HEK293 (cell line): ENCODE data around the gene NR4A3.

ENCODE experiments used
- CTCF ChIA-PET: fragments of 350-600 bp; formaldehyde crosslinking; extraction: SDS; loops from one replicate; lab custom pipeline; 2021; ENCODE audit warnings: antibody characterized with exemption; lab: Yijun Ruan, JAX
- POLR2A ChIA-PET: fragments of 300-600 bp; formaldehyde crosslinking; extraction: SDS; loops from one replicate; lab custom pipeline; 2020; ENCODE audit warnings: antibody characterized with exemption, inconsistent platforms; lab: Yijun Ruan, JAX
- H3K27ac ChIP-seq: fragments of 200-500 bp; sonication (Bioruptor generic); 2 replicates; pipeline ENCODE4 v1.5.1; 2014; ENCODE audit warnings: low read depth, low read length, control low read depth, inconsistent platforms; ENCODE audit errors: extremely low read depth
- H3K36me3 ChIP-seq, 2 experiments: fragments of 200-500 bp in 1 of 2; sonication (Bioruptor generic) in 1 of 2; 1 replicate in 1 of 2; 2 replicates in 1 of 2; pipeline ENCODE4 v1.5.1; 2014 to 2017; ENCODE audit warnings: inconsistent platforms in 2 of 2, low read length in 2 of 2; ENCODE audit not compliant: control insufficient read depth in 2 of 2, insufficient read depth in 1 of 2
- H3K4me1 ChIP-seq: fragments of 200-500 bp; sonication (Bioruptor generic); 2 replicates; pipeline ENCODE4 v1.5.1; 2014; ENCODE audit warnings: mild to moderate bottlenecking, low read length, inconsistent platforms; ENCODE audit not compliant: control insufficient read depth, insufficient read depth
- H3K4me3 ChIP-seq: 2 replicates; pipeline ENCODE4 v1.5.1; 2011; ENCODE audit warnings: low read depth, mild to moderate bottlenecking, control low read depth, low read length, moderate library complexity
- H3K9me3 ChIP-seq: fragments of 200-500 bp; sonication (Bioruptor generic); 2 replicates; pipeline ENCODE4 v1.5.1; 2014; ENCODE audit warnings: low read depth, low read length, inconsistent platforms; ENCODE audit not compliant: control insufficient read depth, insufficient read depth
- SCRT1 ChIP-seq: fragments of 450-650 bp; formaldehyde crosslinking; IDR thresholded peaks from 2 replicates; pipeline ENCODE4 v1.5.1; 2016; ENCODE audit warnings: missing biosample characterization, missing genetic modification characterization, borderline replicate concordance
- SCRT2 ChIP-seq: fragments of 450-650 bp; formaldehyde crosslinking; IDR thresholded peaks from 2 replicates; pipeline ENCODE4 v1.5.1; 2016; ENCODE audit warnings: missing biosample characterization, missing genetic modification characterization
- ZBTB17 ChIP-seq: fragments of 450-650 bp; formaldehyde crosslinking; IDR thresholded peaks from 2 replicates; pipeline ENCODE4 v1.5.1; 2016; ENCODE audit warnings: missing biosample characterization, missing genetic modification characterization
- ZBTB21 ChIP-seq: fragments of 450-650 bp; formaldehyde crosslinking; IDR thresholded peaks from 2 replicates; pipeline ENCODE4 v1.5.1; 2017; ENCODE audit warnings: missing biosample characterization, missing genetic modification characterization
- ZEB2 ChIP-seq: fragments of 450-650 bp; formaldehyde crosslinking; IDR thresholded peaks from 2 replicates; pipeline ENCODE4 v1.5.1; 2016; ENCODE audit warnings: missing biosample characterization, missing genetic modification characterization
- ZNF114 ChIP-seq: fragments of 450-650 bp; formaldehyde crosslinking; IDR thresholded peaks from 2 replicates; pipeline ENCODE4 v1.5.0; 2017; ENCODE audit warnings: missing biosample characterization, missing genetic modification characterization
- ZNF169 ChIP-seq: fragments of 450-650 bp; formaldehyde crosslinking; IDR thresholded peaks from 2 replicates; pipeline ENCODE4 v1.5.1; 2016; ENCODE audit warnings: missing biosample characterization, missing genetic modification characterization
- ZNF335 ChIP-seq: fragments of 450-650 bp; formaldehyde crosslinking; conservative IDR thresholded peaks from 2 replicates; pipeline ENCODE4 v1.5.1; 2016; ENCODE audit warnings: missing biosample characterization, missing genetic modification characterization
- ZNF404 ChIP-seq: fragments of 450-650 bp; formaldehyde crosslinking; IDR thresholded peaks from 2 replicates; pipeline ENCODE4 v1.5.1; 2017; ENCODE audit warnings: missing biosample characterization, missing genetic modification characterization
- ZNF596 ChIP-seq: fragments of 450-650 bp; IDR thresholded peaks from 2 replicates; pipeline ENCODE4 v1.5.0; 2018; ENCODE audit warnings: missing biosample characterization, mild to moderate bottlenecking, missing genetic modification characterization, moderate library complexity
- ZNF624 ChIP-seq: fragments of 450-650 bp; formaldehyde crosslinking; IDR thresholded peaks from 2 replicates; pipeline ENCODE4 v1.5.1; 2017; ENCODE audit warnings: missing biosample characterization, missing genetic modification characterization
- ZNF768 ChIP-seq: fragments of 450-650 bp; formaldehyde crosslinking; IDR thresholded peaks from 2 replicates; pipeline ENCODE4 v1.5.1; 2018; ENCODE audit warnings: missing biosample characterization, mild to moderate bottlenecking, missing genetic modification characterization
- ZNF777 ChIP-seq: fragments of 450-650 bp; formaldehyde crosslinking; IDR thresholded peaks from 2 replicates; pipeline ENCODE4 v1.5.1; 2017; ENCODE audit warnings: missing biosample characterization, missing genetic modification characterization, borderline replicate concordance
- ZNF792 ChIP-seq: fragments of 450-650 bp; formaldehyde crosslinking; IDR thresholded peaks from 2 replicates; pipeline ENCODE4 v1.5.1; 2016; ENCODE audit warnings: missing biosample characterization, missing genetic modification characterization
- TF ChIP-seq, protein P1 (sequence below): fragments of 450-650 bp; formaldehyde crosslinking; IDR thresholded peaks from 2 replicates; pipeline ENCODE4 v1.5.1; 2016; ENCODE audit warnings: missing biosample characterization, missing genetic modification characterization
- TF ChIP-seq, protein P2 (sequence below): fragments of 450-650 bp; formaldehyde crosslinking; IDR thresholded peaks from 2 replicates; pipeline ENCODE4 v1.5.1; 2016; ENCODE audit warnings: missing biosample characterization, missing genetic modification characterization
- TF ChIP-seq, protein P3 (sequence below): fragments of 450-650 bp; formaldehyde crosslinking; IDR thresholded peaks from 2 replicates; pipeline ENCODE4 v1.5.1; 2016; ENCODE audit warnings: missing biosample characterization, missing genetic modification characterization, borderline replicate concordance

NR4A3 gene

DNA sequence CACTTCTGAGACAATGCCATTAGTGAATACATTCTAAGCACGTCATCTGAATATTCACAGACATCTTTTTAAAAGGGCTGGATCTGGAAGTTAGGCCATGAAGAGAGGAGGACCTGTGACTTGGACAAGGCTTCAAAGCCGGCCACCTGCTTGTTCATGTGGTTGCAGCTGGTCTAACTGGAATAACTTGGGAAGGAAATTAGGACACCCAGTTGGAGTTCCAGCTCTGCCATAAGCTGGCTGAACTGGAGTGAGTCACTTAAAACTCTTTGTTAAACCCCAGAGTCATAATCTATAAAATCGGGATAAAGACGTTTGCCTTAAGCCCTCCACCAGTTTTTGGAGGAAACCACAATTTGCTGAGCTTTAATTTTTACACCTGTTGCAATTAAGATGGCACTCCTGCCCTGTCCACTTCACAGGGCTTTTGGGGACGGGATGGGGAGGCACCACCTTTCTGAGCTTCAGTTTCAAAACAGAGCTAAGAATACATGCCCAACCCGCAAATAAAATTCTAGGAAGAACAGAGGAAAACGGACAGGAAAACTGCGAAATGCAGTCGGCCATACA lies 84.2 kb downstream of the NR4A3 start:
- H3K27ac ChIP-seq: peak overlapping the region; percentile 32; the same call in 1 of the 2 replicates
- TF ChIP-seq ZNF114 (tag by site-specific recombination) (no peak), ZNF335 (tag by site-specific recombination) (no peak), ZEB2 (tag by site-specific recombination) (no peak), SCRT1 (tag by site-specific recombination) (peak; percentile 64; the same call in 1 of the 2 replicates), ZNF777 (tag by site-specific recombination) (no peak), ZNF768 (tag by site-specific recombination) (no peak), ZNF169 (tag by site-specific recombination) (no peak), ZBTB17 (tag by site-specific recombination) (no peak), ZBTB21 (no peak), ZNF596 (no peak), SCRT2 (tag by site-specific recombination) (peak; percentile 92), ZNF624 (tag by site-specific recombination) (no peak), ZNF792 (tag by site-specific recombination) (no peak), ZNF404 (tag by site-specific recombination) (no peak)
- TF ChIP-seq, protein P1, sequence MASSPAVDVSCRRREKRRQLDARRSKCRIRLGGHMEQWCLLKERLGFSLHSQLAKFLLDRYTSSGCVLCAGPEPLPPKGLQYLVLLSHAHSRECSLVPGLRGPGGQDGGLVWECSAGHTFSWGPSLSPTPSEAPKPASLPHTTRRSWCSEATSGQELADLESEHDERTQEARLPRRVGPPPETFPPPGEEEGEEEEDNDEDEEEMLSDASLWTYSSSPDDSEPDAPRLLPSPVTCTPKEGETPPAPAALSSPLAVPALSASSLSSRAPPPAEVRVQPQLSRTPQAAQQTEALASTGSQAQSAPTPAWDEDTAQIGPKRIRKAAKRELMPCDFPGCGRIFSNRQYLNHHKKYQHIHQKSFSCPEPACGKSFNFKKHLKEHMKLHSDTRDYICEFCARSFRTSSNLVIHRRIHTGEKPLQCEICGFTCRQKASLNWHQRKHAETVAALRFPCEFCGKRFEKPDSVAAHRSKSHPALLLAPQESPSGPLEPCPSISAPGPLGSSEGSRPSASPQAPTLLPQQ (tag by site-specific recombination): no peak
- TF ChIP-seq, protein P2, sequence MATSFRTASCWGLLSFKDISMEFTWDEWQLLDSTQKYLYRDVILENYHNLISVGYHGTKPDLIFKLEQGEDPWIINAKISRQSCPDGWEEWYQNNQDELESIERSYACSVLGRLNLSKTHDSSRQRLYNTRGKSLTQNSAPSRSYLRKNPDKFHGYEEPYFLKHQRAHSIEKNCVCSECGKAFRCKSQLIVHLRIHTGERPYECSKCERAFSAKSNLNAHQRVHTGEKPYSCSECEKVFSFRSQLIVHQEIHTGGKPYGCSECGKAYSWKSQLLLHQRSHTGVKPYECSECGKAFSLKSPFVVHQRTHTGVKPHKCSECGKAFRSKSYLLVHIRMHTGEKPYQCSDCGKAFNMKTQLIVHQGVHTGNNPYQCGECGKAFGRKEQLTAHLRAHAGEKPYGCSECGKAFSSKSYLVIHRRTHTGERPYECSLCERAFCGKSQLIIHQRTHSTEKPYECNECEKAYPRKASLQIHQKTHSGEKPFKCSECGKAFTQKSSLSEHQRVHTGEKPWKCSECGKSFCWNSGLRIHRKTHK (tag by site-specific recombination): no peak
- TF ChIP-seq, protein P3, sequence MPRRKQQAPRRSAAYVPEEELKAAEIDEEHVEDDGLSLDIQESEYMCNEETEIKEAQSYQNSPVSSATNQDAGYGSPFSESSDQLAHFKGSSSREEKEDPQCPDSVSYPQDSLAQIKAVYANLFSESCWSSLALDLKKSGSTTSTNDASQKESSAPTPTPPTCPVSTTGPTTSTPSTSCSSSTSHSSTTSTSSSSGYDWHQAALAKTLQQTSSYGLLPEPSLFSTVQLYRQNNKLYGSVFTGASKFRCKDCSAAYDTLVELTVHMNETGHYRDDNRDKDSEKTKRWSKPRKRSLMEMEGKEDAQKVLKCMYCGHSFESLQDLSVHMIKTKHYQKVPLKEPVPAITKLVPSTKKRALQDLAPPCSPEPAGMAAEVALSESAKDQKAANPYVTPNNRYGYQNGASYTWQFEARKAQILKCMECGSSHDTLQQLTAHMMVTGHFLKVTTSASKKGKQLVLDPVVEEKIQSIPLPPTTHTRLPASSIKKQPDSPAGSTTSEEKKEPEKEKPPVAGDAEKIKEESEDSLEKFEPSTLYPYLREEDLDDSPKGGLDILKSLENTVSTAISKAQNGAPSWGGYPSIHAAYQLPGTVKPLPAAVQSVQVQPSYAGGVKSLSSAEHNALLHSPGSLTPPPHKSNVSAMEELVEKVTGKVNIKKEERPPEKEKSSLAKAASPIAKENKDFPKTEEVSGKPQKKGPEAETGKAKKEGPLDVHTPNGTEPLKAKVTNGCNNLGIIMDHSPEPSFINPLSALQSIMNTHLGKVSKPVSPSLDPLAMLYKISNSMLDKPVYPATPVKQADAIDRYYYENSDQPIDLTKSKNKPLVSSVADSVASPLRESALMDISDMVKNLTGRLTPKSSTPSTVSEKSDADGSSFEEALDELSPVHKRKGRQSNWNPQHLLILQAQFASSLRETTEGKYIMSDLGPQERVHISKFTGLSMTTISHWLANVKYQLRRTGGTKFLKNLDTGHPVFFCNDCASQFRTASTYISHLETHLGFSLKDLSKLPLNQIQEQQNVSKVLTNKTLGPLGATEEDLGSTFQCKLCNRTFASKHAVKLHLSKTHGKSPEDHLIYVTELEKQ (tag by site-specific recombination): no peak
- TF ChIP-seq, all 188 proteins: peak for 2
- Histone ChIP-seq H3K36me3 (no peaks in the 10 kb centered on the region; a peak in 1 of 3 replicates), H3K9me3 (no peaks in the 10 kb centered on the region), H3K4me1 (peaks cover 3% of the 10 kb centered on the region; the same call in 1 of the 2 replicates), H3K4me3 (peak overlapping the region; percentile 77)
- ChIA-PET CTCF (interaction anchor here (0.6 to 1.1 kb wide), 6 partner anchors 8 to 96 kb away, joined by 3 to 5 read pairs (median 4); no protein-coding TSS in a partner anchor), POLR2A (interaction anchor here (0.9 to 2.0 kb wide), 2 partner anchors 84 to 87 kb away, joined by 4 to 9 read pairs; partner anchors contain the start of gene NR4A3)
